MM.1S (cell line): ENCODE data around the gene C21orf58.

ENCODE experiments used
- DNase-seq: peaks from one replicate; pipeline ENCODE4 v3.0.0-alpha.2; 2015
- H2AFZ ChIP-seq: fragments of 300-600 bp; sonication (generic); 2 replicates; pipeline ENCODE4 v1.6.0; 2016; ENCODE audit warnings: antibody characterized with exemption, low read length
- H3F3A ChIP-seq: fragments of 300-600 bp; sonication (generic); 2 replicates; pipeline ENCODE4 v1.6.1; 2016; ENCODE audit warnings: mild to moderate bottlenecking, antibody characterized with exemption, low read length, moderate library complexity, mixed read lengths; ENCODE audit not compliant: insufficient read depth
- H3K27ac ChIP-seq: fragments of 300-600 bp; sonication (generic); 2 replicates; pipeline ENCODE4 v1.5.1; 2016; ENCODE audit warnings: mild to moderate bottlenecking, low read length
- H3K27me3 ChIP-seq: fragments of 300-600 bp; sonication (generic); replicated peaks from 2 replicates; pipeline ENCODE4 v1.6.0; 2016; ENCODE audit warnings: low read length; ENCODE audit not compliant: insufficient read depth
- H3K36me3 ChIP-seq: fragments of 300-600 bp; sonication (generic); replicated peaks from 2 replicates; pipeline ENCODE4 v1.6.1; 2016; ENCODE audit warnings: mild to moderate bottlenecking, low read length, mixed read lengths; ENCODE audit not compliant: insufficient read depth
- H3K4me1 ChIP-seq: fragments of 300-600 bp; sonication (generic); 2 replicates; pipeline ENCODE4 v1.6.1; 2016; ENCODE audit warnings: low read length, mixed read lengths
- H3K4me2 ChIP-seq: fragments of 300-600 bp; sonication (generic); 2 replicates; pipeline ENCODE4 v1.6.0; 2016; ENCODE audit warnings: low read depth, low read length
- H3K4me3 ChIP-seq: fragments of 300-600 bp; sonication (generic); 2 replicates; pipeline ENCODE4 v1.5.1; 2016; ENCODE audit warnings: low read length, mixed read lengths
- H3K79me2 ChIP-seq: fragments of 300-600 bp; sonication (generic); 2 replicates; pipeline ENCODE4 v1.6.1; 2016; ENCODE audit warnings: mixed run types, low read length, mixed read lengths
- H3K9ac ChIP-seq: fragments of 300-600 bp; sonication (generic); 2 replicates; pipeline ENCODE4 v1.6.1; 2016; ENCODE audit warnings: low read length, mixed read lengths
- H3K9me2 ChIP-seq: fragments of 300-600 bp; sonication (generic); replicated peaks from 2 replicates; pipeline ENCODE4 v1.6.1; 2016; ENCODE audit warnings: mild to moderate bottlenecking, low read length, mixed read lengths; ENCODE audit not compliant: insufficient read depth
- H3K9me3 ChIP-seq: fragments of 300-600 bp; sonication (generic); replicated peaks from 2 replicates; pipeline ENCODE4 v1.6.1; 2016; ENCODE audit warnings: mild to moderate bottlenecking, low read length, mixed read lengths; ENCODE audit not compliant: insufficient read depth
- H4K20me1 ChIP-seq: fragments of 300-600 bp; sonication (generic); 2 replicates; pipeline ENCODE4 v1.6.1; 2016; ENCODE audit warnings: mild to moderate bottlenecking, low read length, moderate library complexity, mixed read lengths; ENCODE audit not compliant: insufficient read depth
- EZH2 ChIP-seq: fragments of 300-600 bp; sonication (generic); optimal IDR thresholded peaks from 2 replicates; pipeline ENCODE3; 2017; ENCODE audit warnings: low read depth, mild to moderate bottlenecking, antibody characterized with exemption, low read length, mixed read lengths
- EZH2phosphoT487 ChIP-seq: fragments of 300-600 bp; sonication (generic); IDR thresholded peaks from 2 replicates; pipeline ENCODE4 v1.6.1; 2018; ENCODE audit warnings: antibody characterized with exemption, low read length
- TF ChIP-seq, protein P1 (sequence below): fragments of 300-600 bp; sonication (generic); IDR thresholded peaks from 2 replicates; pipeline ENCODE4 v1.5.1; 2016; ENCODE audit warnings: antibody characterized with exemption, low read length, mixed read lengths

The C21orf58 gene

DNA sequence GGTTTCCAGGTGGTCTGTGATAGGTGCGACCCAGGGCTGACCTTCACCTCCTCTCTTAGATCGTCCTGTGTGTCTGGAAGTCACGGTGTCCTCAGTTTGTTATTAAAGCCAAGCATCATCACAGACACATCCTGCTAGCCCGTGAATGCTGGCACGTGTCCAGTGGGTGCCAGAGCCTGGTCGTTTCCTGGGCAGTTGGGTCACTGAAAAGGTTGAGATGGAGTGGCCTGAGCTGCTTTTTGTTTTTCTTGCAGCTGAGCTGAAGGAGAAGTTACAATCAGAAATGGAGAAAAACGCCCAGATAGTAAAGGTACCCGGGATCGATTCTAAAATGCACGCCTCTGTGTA lies 23.5 kb upstream of the C21orf58 start:
- TF ChIP-seq, protein P1, sequence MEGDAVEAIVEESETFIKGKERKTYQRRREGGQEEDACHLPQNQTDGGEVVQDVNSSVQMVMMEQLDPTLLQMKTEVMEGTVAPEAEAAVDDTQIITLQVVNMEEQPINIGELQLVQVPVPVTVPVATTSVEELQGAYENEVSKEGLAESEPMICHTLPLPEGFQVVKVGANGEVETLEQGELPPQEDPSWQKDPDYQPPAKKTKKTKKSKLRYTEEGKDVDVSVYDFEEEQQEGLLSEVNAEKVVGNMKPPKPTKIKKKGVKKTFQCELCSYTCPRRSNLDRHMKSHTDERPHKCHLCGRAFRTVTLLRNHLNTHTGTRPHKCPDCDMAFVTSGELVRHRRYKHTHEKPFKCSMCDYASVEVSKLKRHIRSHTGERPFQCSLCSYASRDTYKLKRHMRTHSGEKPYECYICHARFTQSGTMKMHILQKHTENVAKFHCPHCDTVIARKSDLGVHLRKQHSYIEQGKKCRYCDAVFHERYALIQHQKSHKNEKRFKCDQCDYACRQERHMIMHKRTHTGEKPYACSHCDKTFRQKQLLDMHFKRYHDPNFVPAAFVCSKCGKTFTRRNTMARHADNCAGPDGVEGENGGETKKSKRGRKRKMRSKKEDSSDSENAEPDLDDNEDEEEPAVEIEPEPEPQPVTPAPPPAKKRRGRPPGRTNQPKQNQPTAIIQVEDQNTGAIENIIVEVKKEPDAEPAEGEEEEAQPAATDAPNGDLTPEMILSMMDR = no peak
- TF ChIP-seq EZH2phosphoT487 (no peak), EZH2 (no peak)
- no peaks in the 10 kb centered on the region for H3K9me2 ChIP-seq
- H2AFZ ChIP-seq = no peak overlapping the region
- H3K27me3 ChIP-seq = no peaks in the 10 kb centered on the region
- no peak overlapping the region for H3K4me3 ChIP-seq
- no peaks in the 10 kb centered on the region for H3F3A ChIP-seq
- no peak overlapping the region for H3K27ac ChIP-seq
- no peaks in the 10 kb centered on the region for H3K9me3 ChIP-seq
- no peak overlapping the region for H3K4me2 ChIP-seq
- H3K4me1 ChIP-seq = no peaks in the 10 kb centered on the region
- H3K9ac ChIP-seq = no peak overlapping the region
- H4K20me1 ChIP-seq = 0 out of 2 replicates have a peak, but pooled peaks cover 8% of the 10 kb centered on the region
- H3K36me3 ChIP-seq = peaks cover 10% of the 10 kb centered on the region
- DNase-seq = no peak
- H3K79me2 ChIP-seq = peaks cover 38% of the 10 kb centered on the region

DNA sequence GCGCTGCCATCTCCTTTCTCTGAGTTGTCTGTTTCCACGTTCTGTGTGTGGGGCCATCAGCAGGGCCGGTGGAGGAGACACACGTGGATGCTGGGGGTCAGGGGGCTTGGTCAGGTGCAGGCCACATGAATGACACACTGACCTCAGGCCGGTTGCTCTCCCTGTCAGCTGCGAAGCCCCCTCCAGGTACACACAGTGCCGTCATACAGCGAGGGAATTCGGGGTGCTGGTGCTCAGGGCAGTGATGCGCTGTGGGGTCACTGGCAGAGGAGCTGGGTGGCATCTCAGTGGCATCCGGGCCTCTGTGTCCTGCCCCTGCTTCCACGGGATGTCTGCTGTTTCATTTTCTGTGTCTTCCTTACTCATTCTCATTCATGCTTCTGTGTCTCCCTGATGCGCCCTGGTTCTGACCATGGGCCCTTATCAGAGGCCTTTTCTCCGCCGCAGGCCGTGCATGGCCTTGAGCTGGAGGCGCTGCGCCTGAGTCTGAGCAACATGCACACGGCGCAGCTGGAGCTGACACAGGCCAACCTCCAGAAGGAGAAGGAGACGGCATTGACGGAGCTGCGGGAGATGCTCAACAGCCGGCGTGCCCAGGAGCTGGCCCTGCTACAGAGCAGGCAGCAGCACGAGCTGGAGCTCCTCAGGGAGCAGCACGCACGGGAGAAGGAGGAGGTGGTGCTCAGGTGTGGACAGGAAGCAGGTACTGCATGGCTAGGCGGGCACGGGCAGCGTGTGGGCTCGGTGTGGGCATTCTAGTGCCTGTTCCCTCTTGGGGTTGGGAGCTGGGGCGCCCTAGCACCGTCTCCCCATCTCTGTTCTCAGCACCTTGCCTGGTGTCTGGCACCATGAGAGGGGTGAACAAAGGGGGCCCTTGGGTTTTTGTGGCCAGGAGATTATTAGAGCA lies 22.9 kb upstream of the C21orf58 start:
- Histone ChIP-seq H3K79me2 (peaks cover 45% of the 10 kb centered on the region), H3K36me3 (peaks cover 10% of the 10 kb centered on the region), H3K27ac (no peak overlapping the region), H3K9ac (no peak overlapping the region), H3K4me2 (no peak overlapping the region), H3K4me3 (no peak overlapping the region), H3K4me1 (no peaks in the 10 kb centered on the region), H4K20me1 (0 out of 2 replicates have a peak, but pooled peaks cover 8% of the 10 kb centered on the region), H3K9me3 (no peaks in the 10 kb centered on the region), H3K9me2 (no peaks in the 10 kb centered on the region), H3F3A (no peaks in the 10 kb centered on the region), H3K27me3 (no peaks in the 10 kb centered on the region), H2AFZ (no peak overlapping the region)
- TF ChIP-seq EZH2phosphoT487 (no peak), EZH2 (no peak)
- TF ChIP-seq, protein P1 = no peak
- DNase-seq = no peak

DNA sequence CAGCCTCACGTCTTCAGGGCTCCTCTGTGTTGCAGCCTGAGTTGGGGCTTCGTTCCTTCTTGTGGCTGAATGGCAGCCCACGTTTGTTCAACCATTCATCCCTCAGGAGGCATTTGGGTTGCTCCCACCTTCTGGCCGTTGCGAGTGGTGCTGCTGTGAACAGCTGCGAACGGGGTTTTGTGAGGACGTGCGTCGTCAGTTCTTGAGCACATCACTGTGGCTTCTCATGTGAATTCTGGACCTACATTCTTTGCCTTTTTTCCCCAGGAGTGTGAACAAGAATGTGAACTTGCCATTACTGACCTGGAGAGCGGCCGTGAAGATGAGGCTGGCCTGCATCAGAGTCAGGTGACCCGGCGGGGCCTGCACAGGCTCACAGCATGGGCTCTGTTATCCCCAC lies 22.2 kb upstream of the C21orf58 start:
- no peak overlapping the region for H3K27ac ChIP-seq
- DNase-seq = no peak
- TF ChIP-seq, protein P1 = no peak
- no peak for TF ChIP-seq EZH2
- TF ChIP-seq EZH2phosphoT487 = no peak
- H4K20me1 ChIP-seq = 0 out of 2 replicates have a peak, but pooled peaks cover 8% of the 10 kb centered on the region
- H3K9ac ChIP-seq = no peak overlapping the region
- no peaks in the 10 kb centered on the region for H3K9me2 ChIP-seq
- H3K4me2 ChIP-seq = no peak overlapping the region
- H3K4me1 ChIP-seq = no peaks in the 10 kb centered on the region
- H3K4me3 ChIP-seq = no peak overlapping the region
- H3K79me2 ChIP-seq = peaks cover 51% of the 10 kb centered on the region
- peaks cover 9% of the 10 kb centered on the region for H3K36me3 ChIP-seq
- no peaks in the 10 kb centered on the region for H3F3A ChIP-seq
- no peaks in the 10 kb centered on the region for H3K9me3 ChIP-seq
- H3K27me3 ChIP-seq = no peaks in the 10 kb centered on the region
- H2AFZ ChIP-seq = no peak overlapping the region
